ENCODE data around the gene PI16.

DNA sequence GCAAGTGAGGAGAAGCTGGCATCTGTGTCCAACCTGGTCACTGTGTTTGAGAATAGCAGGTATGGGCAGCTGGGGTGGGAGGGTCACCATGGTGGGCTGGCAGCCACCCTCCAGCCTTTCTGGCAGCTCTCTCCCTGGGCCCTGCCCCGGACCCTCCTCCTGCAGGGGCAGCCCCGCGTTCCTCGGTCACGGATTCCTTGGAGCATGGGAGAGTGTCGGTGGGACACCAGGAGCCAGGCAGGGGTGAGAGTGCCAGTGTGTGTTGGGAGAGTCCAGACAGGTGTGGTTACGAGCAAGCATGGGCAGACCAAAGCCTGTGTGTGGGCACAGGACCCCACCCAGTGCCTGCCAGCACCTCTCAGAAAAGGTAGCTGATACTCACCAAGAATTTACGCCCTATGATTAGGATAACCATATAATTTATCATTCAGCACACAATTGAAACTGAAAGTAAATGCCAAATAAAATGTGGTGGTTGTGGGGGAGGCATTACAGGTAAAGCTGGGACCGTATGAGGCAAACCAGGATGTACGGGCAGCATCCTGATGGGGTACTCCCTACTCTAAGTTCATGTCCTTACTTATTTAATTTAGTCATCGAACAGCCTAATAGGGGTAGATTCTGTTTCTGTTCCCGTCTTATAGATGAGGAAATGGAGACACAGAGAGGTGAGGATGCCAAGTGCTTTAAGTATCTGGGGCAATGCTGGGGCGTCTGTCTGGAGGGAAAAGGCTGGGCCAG lies 51.5 kb downstream of the PI16 start:
- TF ChIP-seq, protein P1, sequence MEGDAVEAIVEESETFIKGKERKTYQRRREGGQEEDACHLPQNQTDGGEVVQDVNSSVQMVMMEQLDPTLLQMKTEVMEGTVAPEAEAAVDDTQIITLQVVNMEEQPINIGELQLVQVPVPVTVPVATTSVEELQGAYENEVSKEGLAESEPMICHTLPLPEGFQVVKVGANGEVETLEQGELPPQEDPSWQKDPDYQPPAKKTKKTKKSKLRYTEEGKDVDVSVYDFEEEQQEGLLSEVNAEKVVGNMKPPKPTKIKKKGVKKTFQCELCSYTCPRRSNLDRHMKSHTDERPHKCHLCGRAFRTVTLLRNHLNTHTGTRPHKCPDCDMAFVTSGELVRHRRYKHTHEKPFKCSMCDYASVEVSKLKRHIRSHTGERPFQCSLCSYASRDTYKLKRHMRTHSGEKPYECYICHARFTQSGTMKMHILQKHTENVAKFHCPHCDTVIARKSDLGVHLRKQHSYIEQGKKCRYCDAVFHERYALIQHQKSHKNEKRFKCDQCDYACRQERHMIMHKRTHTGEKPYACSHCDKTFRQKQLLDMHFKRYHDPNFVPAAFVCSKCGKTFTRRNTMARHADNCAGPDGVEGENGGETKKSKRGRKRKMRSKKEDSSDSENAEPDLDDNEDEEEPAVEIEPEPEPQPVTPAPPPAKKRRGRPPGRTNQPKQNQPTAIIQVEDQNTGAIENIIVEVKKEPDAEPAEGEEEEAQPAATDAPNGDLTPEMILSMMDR (IDR thresholded peaks at IDR 0.05), result no peak
- TF ChIP-seq MEF2A (IDR thresholded peaks at IDR 0.05; ENCODE audit: borderline replicate concordance, low read depth) (no peak), RFX5 (IDR thresholded peaks at IDR 0.05; ENCODE audit: low read length) (no peak), EP300 (IDR thresholded peaks at IDR 0.05; ENCODE audit: borderline replicate concordance in 1 of 2, low read depth in 1 of 2, low read length in 1 of 2) (no peak), RAD21 (IDR thresholded peaks at IDR 0.05; ENCODE audit: low read length) (no peak)
- TF ChIP-seq, protein P2, sequence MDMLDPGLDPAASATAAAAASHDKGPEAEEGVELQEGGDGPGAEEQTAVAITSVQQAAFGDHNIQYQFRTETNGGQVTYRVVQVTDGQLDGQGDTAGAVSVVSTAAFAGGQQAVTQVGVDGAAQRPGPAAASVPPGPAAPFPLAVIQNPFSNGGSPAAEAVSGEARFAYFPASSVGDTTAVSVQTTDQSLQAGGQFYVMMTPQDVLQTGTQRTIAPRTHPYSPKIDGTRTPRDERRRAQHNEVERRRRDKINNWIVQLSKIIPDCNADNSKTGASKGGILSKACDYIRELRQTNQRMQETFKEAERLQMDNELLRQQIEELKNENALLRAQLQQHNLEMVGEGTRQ (IDR thresholded peaks at IDR 0.05; ENCODE audit: borderline replicate concordance, low read depth, low read length), result no peak
- TF ChIP-seq, protein P3, sequence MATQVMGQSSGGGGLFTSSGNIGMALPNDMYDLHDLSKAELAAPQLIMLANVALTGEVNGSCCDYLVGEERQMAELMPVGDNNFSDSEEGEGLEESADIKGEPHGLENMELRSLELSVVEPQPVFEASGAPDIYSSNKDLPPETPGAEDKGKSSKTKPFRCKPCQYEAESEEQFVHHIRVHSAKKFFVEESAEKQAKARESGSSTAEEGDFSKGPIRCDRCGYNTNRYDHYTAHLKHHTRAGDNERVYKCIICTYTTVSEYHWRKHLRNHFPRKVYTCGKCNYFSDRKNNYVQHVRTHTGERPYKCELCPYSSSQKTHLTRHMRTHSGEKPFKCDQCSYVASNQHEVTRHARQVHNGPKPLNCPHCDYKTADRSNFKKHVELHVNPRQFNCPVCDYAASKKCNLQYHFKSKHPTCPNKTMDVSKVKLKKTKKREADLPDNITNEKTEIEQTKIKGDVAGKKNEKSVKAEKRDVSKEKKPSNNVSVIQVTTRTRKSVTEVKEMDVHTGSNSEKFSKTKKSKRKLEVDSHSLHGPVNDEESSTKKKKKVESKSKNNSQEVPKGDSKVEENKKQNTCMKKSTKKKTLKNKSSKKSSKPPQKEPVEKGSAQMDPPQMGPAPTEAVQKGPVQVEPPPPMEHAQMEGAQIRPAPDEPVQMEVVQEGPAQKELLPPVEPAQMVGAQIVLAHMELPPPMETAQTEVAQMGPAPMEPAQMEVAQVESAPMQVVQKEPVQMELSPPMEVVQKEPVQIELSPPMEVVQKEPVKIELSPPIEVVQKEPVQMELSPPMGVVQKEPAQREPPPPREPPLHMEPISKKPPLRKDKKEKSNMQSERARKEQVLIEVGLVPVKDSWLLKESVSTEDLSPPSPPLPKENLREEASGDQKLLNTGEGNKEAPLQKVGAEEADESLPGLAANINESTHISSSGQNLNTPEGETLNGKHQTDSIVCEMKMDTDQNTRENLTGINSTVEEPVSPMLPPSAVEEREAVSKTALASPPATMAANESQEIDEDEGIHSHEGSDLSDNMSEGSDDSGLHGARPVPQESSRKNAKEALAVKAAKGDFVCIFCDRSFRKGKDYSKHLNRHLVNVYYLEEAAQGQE (IDR thresholded peaks at IDR 0.05; ENCODE audit: low read depth, low read length), result no peak
